GM12878 (cell line): ENCODE data around the gene BCKDHB. TPM values are rescaled to one million over a fixed set of nuclear protein-coding genes. Genes with fewer than 3 reads are reported as not detected.
"Not testable (repeated sequence)": the region's sequence is repeated elsewhere in the genome, so short reads cannot be mapped to it uniquely, and the experiment has no call there.

Source experiments
- ATAC-seq: fragments of 200-7000 bp; cut with Tn5 transposase; 3 replicates; pipeline ENCODE4 v1.9.1; 2020; ENCODE audit warnings: mild to moderate bottlenecking, moderate library complexity
- BruUV-seq: library from RNA; stranded (reverse); fragments of 400-500 nt; replicated peaks from 2 replicates; lab custom pipeline; 2021; lab: Mats Ljungman, UMichigan
- CTCF ChIA-PET: fragments of 300-600 bp; sonication (Branson Sonifier 250); formaldehyde crosslinking; extraction: SDS; loops from one replicate; lab custom pipeline; 2021; ENCODE audit warnings: inconsistent platforms; lab: Yijun Ruan, JAX
- POLR2A ChIA-PET: fragments of 350-600 bp; formaldehyde crosslinking; extraction: SDS; loops from one replicate; lab custom pipeline; 2021; ENCODE audit warnings: inconsistent platforms; lab: Charles Lee
- RAD21 ChIA-PET: fragments of 300-600 bp; sonication (Branson Sonifier 250); formaldehyde crosslinking; loops from one replicate; lab custom pipeline; 2023; ENCODE audit warnings: antibody characterized with exemption; ENCODE audit not compliant: unreplicated experiment; lab: Charles Lee
- SMC1A ChIA-PET: fragments of 300-600 bp; sonication (Branson Sonifier 250); formaldehyde crosslinking; loops from one replicate; lab custom pipeline; 2023; ENCODE audit not compliant: unreplicated experiment, uncharacterized antibody; lab: Charles Lee
- DNase-seq: peaks from one replicate; pipeline ENCODE4 v3.0.0-alpha.2; 2011; ENCODE audit warnings: low read depth, low spot score
- FAIRE-seq: peaks from 3 replicates; lab custom pipeline; 2011; peaks lifted over from hg19 to GRCh38; lab: Jason Lieb, UNC
- H2AFZ ChIP-seq: 2 replicates; pipeline ENCODE4 v1.6.0; 2011; ENCODE audit warnings: low read depth, low read length, control low read depth; ENCODE audit not compliant: control insufficient read depth
- H3K27ac ChIP-seq: 2 replicates; pipeline ENCODE4 v1.5.1; 2011; ENCODE audit warnings: control low read depth; ENCODE audit not compliant: control insufficient read depth, insufficient read depth
- H3K27me3 ChIP-seq, 2 experiments: replicated peaks in 1 of 2; 2 replicates each; pipeline versions ENCODE4 v1.6.0 to v1.6.1; 2011; ENCODE audit warnings: low read length in 1 of 2; ENCODE audit not compliant: control insufficient read depth in 2 of 2, insufficient read depth in 2 of 2
- H3K36me3 ChIP-seq, 2 experiments: 2 replicates each; pipeline ENCODE4 v1.5.1; 2011; ENCODE audit warnings: low read length in 1 of 2; ENCODE audit not compliant: control insufficient read depth in 2 of 2, insufficient read depth in 2 of 2
- H3K4me1 ChIP-seq: 2 replicates; pipeline ENCODE4 v1.6.1; 2011; ENCODE audit warnings: mild to moderate bottlenecking, low read length, moderate library complexity, mixed read lengths; ENCODE audit not compliant: control insufficient read depth, insufficient read depth
- H3K4me2 ChIP-seq: 2 replicates; pipeline ENCODE4 v1.6.0; 2011; ENCODE audit warnings: control low read depth; ENCODE audit not compliant: control insufficient read depth, insufficient read depth
- H3K4me3 ChIP-seq: fragments of 200-600 bp; sonication (generic); 2 replicates; pipeline ENCODE4 v1.5.1; 2016
- H3K79me2 ChIP-seq: 2 replicates; pipeline ENCODE4 v1.6.0; 2011; ENCODE audit warnings: low read length; ENCODE audit not compliant: control insufficient read depth, insufficient read depth
- H3K9ac ChIP-seq: 2 replicates; pipeline ENCODE4 v1.8.0; 2011; ENCODE audit warnings: low read length, control low read depth, mixed read lengths; ENCODE audit not compliant: control insufficient read depth, insufficient read depth
- H3K9me3 ChIP-seq: replicated peaks from 3 replicates; pipeline ENCODE4 v1.5.1; 2011; ENCODE audit warnings: mild to moderate bottlenecking, low read length; ENCODE audit not compliant: control insufficient read depth, insufficient read depth
- H4K20me1 ChIP-seq: 2 replicates; pipeline ENCODE4 v1.6.0; 2011; ENCODE audit not compliant: control insufficient read depth, insufficient read depth
- ASH2L ChIP-seq: fragments of 300-600, 200-600 bp; sonication (generic); IDR thresholded peaks from 2 replicates; pipeline ENCODE4 v1.6.1; 2017; ENCODE audit warnings: low read depth, mild to moderate bottlenecking, borderline replicate concordance
- EGR1 ChIP-seq, 2 experiments: IDR thresholded peaks; 1 replicate in 1 of 2; 2 replicates in 1 of 2; pipeline ENCODE4 v1.6.1; 2011 to 2012; ENCODE audit warnings: low read depth in 2 of 2, low read length in 2 of 2, borderline replicate concordance in 1 of 2, mild to moderate bottlenecking in 1 of 2, moderate library complexity in 1 of 2
- REST ChIP-seq: IDR thresholded peaks from 2 replicates; pipeline ENCODE4 v1.6.1; 2012; ENCODE audit warnings: mild to moderate bottlenecking, low read depth, low read length
- TCF3 ChIP-seq: IDR thresholded peaks from 2 replicates; pipeline ENCODE4 v1.6.1; 2012; ENCODE audit warnings: low read depth, mild to moderate bottlenecking, low read length, borderline replicate concordance; ENCODE audit not compliant: insufficient read depth
- TCF7 ChIP-seq: IDR thresholded peaks from 2 replicates; pipeline ENCODE4 v1.6.1; 2014; ENCODE audit warnings: antibody characterized with exemption, borderline replicate concordance
- ZBTB33 ChIP-seq: fragments of 450-650 bp; IDR thresholded peaks from 2 replicates; pipeline ENCODE4 v1.6.1; 2017; ENCODE audit warnings: mild to moderate bottlenecking
- ZNF24 ChIP-seq: fragments of 450-650 bp; IDR thresholded peaks from 2 replicates; pipeline ENCODE4 v1.6.1; 2017; ENCODE audit warnings: antibody characterized with exemption, mild to moderate bottlenecking
- WGBS: methylation state at CpG from one replicate; pipeline ENCODE4 v1.1.6; 2016; ENCODE audit warnings: low lambda C conversion rate; ENCODE audit not compliant: insufficient replicate concordance, insufficient coverage; ENCODE audit errors: missing lambda C conversion rate; 5-methylcytosine and 5-hydroxymethylcytosine counted together
- in situ Hi-C: fragments of 300-500 bp; cut with MboI; formaldehyde crosslinking; loops from 9 replicates; pipeline ENCODE4 v1.14.3; 2018; ENCODE audit warnings: mixed read lengths
- intact Hi-C: fragments of 100-400 bp; cut with micrococcal nuclease; formaldehyde crosslinking; loops from one replicate; pipeline ENCODE4 v1.14.2; 2022; ENCODE audit not compliant: unreplicated experiment
- polyA plus RNA-seq, 11 experiments: library from polyadenylated mRNA; depleted of rRNA in 4 of 11; unstranded in 6 of 11; stranded (reverse) in 5 of 11; fragments of >200 nt; fragmentation: Nextera tagmentation in 4 of 11; fragmentation: Illumina TruSeq in 1 of 11; extraction: Ambion mirVana in 4 of 11; extraction: Trizol in 1 of 11; gene quantifications; 1 replicate in 1 of 11; 2 replicates in 10 of 11; pipeline versions ENCODE4 v1.2.1 to v1.2.3, GENCODE V29; 2011 to 2016; ENCODE audit warnings: inconsistent platforms in 2 of 11, missing spikeins in 2 of 11, low read depth in 1 of 11
- total RNA-seq, 4 experiments: library from RNA; depleted of rRNA in 3 of 4; stranded (reverse); fragments of >200 nt in 3 of 4; fragmentation: Illumina TruSeq in 1 of 4; extraction: Trizol in 1 of 4; gene quantifications; 2 replicates each; pipeline versions ENCODE4 v1.2.1 to v1.2.3, GENCODE V29; 2013 to 2021
- TF ChIP-seq, protein P1 (sequence below): fragments of 150-350 bp; IDR thresholded peaks from 2 replicates; pipeline ENCODE4 v1.6.1; 2016; ENCODE audit warnings: low read depth, low read length

Gene BCKDHB
- total and polyA plus RNA-seq, 10 of the 15 experiments (the other 5 are each of a cell fraction or from before 2014, with no cell fraction given): 12.9 to 57.1 (median 25.3) TPM

- TF ChIP-seq REST: no peak
- no peak for TF ChIP-seq EGR1 (IDR thresholded peaks at IDR 0.05; ENCODE audit: borderline replicate concordance in 1 of 2, low read depth in 2 of 2, low read length in 2 of 2)
- no peak for TF ChIP-seq ZBTB33
- TF ChIP-seq, protein P1, sequence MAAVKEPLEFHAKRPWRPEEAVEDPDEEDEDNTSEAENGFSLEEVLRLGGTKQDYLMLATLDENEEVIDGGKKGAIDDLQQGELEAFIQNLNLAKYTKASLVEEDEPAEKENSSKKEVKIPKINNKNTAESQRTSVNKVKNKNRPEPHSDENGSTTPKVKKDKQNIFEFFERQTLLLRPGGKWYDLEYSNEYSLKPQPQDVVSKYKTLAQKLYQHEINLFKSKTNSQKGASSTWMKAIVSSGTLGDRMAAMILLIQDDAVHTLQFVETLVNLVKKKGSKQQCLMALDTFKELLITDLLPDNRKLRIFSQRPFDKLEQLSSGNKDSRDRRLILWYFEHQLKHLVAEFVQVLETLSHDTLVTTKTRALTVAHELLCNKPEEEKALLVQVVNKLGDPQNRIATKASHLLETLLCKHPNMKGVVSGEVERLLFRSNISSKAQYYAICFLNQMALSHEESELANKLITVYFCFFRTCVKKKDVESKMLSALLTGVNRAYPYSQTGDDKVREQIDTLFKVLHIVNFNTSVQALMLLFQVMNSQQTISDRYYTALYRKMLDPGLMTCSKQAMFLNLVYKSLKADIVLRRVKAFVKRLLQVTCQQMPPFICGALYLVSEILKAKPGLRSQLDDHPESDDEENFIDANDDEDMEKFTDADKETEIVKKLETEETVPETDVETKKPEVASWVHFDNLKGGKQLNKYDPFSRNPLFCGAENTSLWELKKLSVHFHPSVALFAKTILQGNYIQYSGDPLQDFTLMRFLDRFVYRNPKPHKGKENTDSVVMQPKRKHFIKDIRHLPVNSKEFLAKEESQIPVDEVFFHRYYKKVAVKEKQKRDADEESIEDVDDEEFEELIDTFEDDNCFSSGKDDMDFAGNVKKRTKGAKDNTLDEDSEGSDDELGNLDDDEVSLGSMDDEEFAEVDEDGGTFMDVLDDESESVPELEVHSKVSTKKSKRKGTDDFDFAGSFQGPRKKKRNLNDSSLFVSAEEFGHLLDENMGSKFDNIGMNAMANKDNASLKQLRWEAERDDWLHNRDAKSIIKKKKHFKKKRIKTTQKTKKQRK: no peak
- no peak for TF ChIP-seq ASH2L
- TF ChIP-seq ZNF24: no peak
- no peak for TF ChIP-seq TCF7
- TF ChIP-seq TCF3: no peak
Observed at GRCh38 chr6:80060774-80061173, 45.7 kb upstream of the BCKDHB start (continued).

GRCh38 chr6:80068146-80068545, 38.3 kb upstream of the BCKDHB start:
- CTCF ChIA-PET, ATAC-seq, in situ Hi-C loops, BruUV-seq, intact Hi-C loops, H3K9me3 ChIP-seq, H3K27ac ChIP-seq, H3K27me3 ChIP-seq, H3K9ac ChIP-seq, SMC1A ChIA-PET, H3K4me3 ChIP-seq, H2AFZ ChIP-seq, POLR2A ChIA-PET, RAD21 ChIA-PET, H3K4me2 ChIP-seq, DNase-seq, H3K79me2 ChIP-seq, H3K4me1 ChIP-seq, H3K36me3 ChIP-seq, H4K20me1 ChIP-seq: not testable (repeated sequence)
- peak; percentile 84 for FAIRE-seq
- 42% methylated on average over 7 of the region's 7 CpGs for WGBS
